Activated naive CD8-positive, alpha-beta T cell treated with anti-CD3 and anti-CD28 coated beads, Interleukin-2, amount 10 ng/mL, durations not matched to agents 7 days and 5 days (primary cell): Measurements from ENCODE around the gene ATM. TPM values are rescaled to one million over a fixed set of nuclear protein-coding genes. Genes with fewer than 3 reads are reported as not detected.

Experiments
- ATAC-seq: fragments of 150-1000 bp; cut with Tn5 transposase; one replicate; pipeline ENCODE4 v1.10.0; 2021; ENCODE audit warnings: low read depth, moderate library complexity
- POLR2A ChIA-PET: fragments of 350-600 bp; sonication (Branson Sonifier 250); formaldehyde crosslinking; loops from one replicate; lab custom pipeline; 2021; ENCODE audit warnings: antibody characterized with exemption; lab: Charles Lee
- DNase-seq: peaks from one replicate; pipeline ENCODE4 v3.0.0; 2021
- H3K27ac Mint-ChIP-seq: one replicate; pipeline ENCODE4 v1.8.0; 2022; ENCODE audit warnings: mild to moderate bottlenecking, mixed read lengths
- H3K27me3 Mint-ChIP-seq: one replicate; pipeline ENCODE4 v1.8.0; 2022; ENCODE audit warnings: mild to moderate bottlenecking, moderate library complexity, mixed read lengths
- H3K36me3 Mint-ChIP-seq: one replicate; pipeline ENCODE4 v1.8.0; 2021; ENCODE audit warnings: mild to moderate bottlenecking, mixed read lengths
- H3K4me1 Mint-ChIP-seq: one replicate; pipeline ENCODE4 v1.8.0; 2021; ENCODE audit warnings: mixed read lengths
- H3K4me3 Mint-ChIP-seq: one replicate; pipeline ENCODE4 v1.8.0; 2022; ENCODE audit warnings: mild to moderate bottlenecking, moderate library complexity, mixed read lengths
- H3K9me3 Mint-ChIP-seq: one replicate; pipeline ENCODE4 v1.8.0; 2021; ENCODE audit warnings: mixed read lengths
- total RNA-seq, 2 experiments: library from RNA; stranded (reverse); gene quantifications; one replicate each; pipeline ENCODE4 v1.2.3, GENCODE V29; 2021

The ATM gene
- total RNA-seq, 2 experiments from 2014 or later, result 287 to 333 TPM

DNA sequence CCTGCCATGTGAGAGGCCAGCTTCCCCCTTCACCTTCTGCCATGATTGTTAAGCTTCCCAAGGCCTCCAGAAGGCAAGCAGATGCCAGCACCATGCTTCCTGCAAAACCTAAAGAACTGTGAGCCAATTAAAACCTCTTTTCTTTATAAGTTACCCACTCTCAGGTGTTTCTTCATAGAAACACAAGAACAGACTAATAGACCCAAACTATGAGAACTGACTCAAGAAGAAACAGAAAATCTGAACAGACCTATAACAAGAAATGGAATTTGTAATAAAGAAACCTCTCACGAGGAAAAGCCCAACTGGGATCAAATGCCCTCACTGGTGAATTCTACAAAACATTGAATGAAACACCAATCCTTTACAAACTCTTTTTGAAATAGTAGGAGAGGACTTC is 12.4 kb upstream of the ATM start:
- ATAC-seq (no peak), DNase-seq (no peak)
- Mint-ChIP-seq H3K27ac (peak overlapping the region; percentile 8), H3K9me3 (peaks cover 14% of the 10 kb centered on the region), H3K27me3 (no peaks in the 10 kb centered on the region), H3K4me1 (peaks cover 21% of the 10 kb centered on the region), H3K36me3 (peaks cover 91% of the 10 kb centered on the region), H3K4me3 (no peak overlapping the region)
- POLR2A ChIA-PET, result no interaction called here

GRCh38 chr11:108213784-108214183 is 9.1 kb upstream of the ATM start:
- POLR2A ChIA-PET, result interaction anchor here (1.5 kb wide), 1 partner anchor 23 kb away, joined by 3 read pairs; no protein-coding TSS in a partner anchor
- Mint-ChIP-seq H3K9me3 (peaks cover 6% of the 10 kb centered on the region), H3K4me1 (peaks cover 41% of the 10 kb centered on the region), H3K27ac (no peak overlapping the region), H3K36me3 (peaks cover 74% of the 10 kb centered on the region), H3K27me3 (no peaks in the 10 kb centered on the region), H3K4me3 (no peak overlapping the region)
- no peak for ATAC-seq
- no peak for DNase-seq

- ATAC-seq (peak; percentile 65), DNase-seq (no peak)
- Mint-ChIP-seq H3K4me3 (peak overlapping the region; percentile 28), H3K36me3 (peaks cover 60% of the 10 kb centered on the region), H3K9me3 (no peaks in the 10 kb centered on the region), H3K4me1 (peaks cover 52% of the 10 kb centered on the region), H3K27ac (peak overlapping the region; percentile 28), H3K27me3 (no peaks in the 10 kb centered on the region)
- POLR2A ChIA-PET, result no interaction called here
Measured at GRCh38 chr11:108216988-108217387, 5.9 kb upstream of the ATM start.

DNA sequence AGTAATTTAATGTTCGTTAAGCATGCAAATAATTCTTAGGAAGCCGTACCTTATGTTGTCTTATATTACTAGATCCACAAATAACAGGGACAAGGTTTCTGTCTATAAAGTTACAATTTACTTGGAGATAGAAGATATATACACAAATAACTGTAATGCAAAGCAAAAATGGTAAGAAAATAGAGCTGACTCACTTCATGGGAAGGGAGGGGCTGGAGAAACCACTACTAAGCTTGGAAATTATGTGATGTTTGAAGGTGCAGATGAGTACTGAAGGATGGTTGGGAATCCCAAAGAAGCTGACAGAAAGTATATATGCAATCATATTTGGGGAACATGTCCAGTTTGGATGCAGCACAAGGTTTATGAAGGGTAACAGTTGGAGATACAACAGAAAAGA is 4.4 kb upstream of the ATM start:
- Mint-ChIP-seq H3K27ac (no peak overlapping the region), H3K4me3 (peak overlapping the region; percentile 39), H3K36me3 (peaks cover 50% of the 10 kb centered on the region), H3K27me3 (no peaks in the 10 kb centered on the region), H3K4me1 (peaks cover 52% of the 10 kb centered on the region), H3K9me3 (no peaks in the 10 kb centered on the region)
- ATAC-seq (no peak), DNase-seq (no peak)
- POLR2A ChIA-PET, result interaction anchor here (0.7 kb wide), 1 partner anchor 10 kb away, joined by 4 read pairs; no protein-coding TSS in a partner anchor

DNA sequence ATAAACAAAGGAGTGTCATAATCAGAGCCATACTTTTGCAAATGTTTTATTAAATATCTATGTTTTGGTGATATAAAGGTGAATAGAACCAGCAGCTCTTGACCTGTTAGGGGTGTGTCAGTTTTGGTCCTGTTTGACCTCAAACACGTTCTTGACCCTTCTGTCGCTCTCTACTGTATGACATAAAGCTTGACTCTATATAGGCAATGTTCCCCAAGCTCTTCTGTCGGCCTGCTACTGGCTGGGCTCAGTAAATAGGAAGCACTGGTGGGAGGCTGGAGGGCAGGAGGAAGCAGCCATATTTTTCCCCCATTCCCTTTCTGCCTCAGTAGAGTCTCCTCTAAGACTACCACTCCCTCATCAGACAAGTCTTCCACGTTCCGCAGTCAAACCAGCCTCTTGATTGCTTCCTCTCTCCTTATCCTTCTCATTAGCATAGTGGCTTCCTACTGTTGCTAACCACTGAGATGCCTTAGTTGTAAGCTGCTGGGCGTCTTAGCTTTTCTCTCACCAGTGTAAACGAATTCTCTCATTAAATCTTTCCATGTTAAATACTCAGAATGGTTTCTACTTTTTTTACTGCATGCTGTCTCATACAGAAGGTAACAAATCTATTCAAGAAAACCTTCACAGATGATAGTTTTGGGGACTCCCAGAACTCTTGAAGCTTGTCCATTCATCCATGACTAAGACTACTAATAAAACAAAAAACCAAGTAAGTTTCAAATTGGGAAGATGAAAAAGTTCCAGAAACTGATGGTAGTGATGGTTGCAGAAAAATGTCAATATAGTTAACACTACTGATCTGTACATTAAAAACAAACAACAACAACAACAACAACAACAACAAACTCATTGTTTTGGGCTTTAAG is 3.7 kb upstream of the ATM start:
- H3K4me3 Mint-ChIP-seq, result no peak overlapping the region
- POLR2A ChIA-PET, result interaction anchor here (0.7 to 1.2 kb wide), 2 partner anchors 9 to 18 kb away, joined by 3 to 4 read pairs; no protein-coding TSS in a partner anchor
- no peak for DNase-seq
- H3K27ac Mint-ChIP-seq, result peak overlapping the region; percentile 61
- H3K36me3 Mint-ChIP-seq, result peaks cover 43% of the 10 kb centered on the region
- H3K27me3 Mint-ChIP-seq, result no peaks in the 10 kb centered on the region
- ATAC-seq, result no peak
- no peaks in the 10 kb centered on the region for H3K9me3 Mint-ChIP-seq
- peaks cover 49% of the 10 kb centered on the region for H3K4me1 Mint-ChIP-seq

- DNase-seq (no peak), ATAC-seq (no peak)
- POLR2A ChIA-PET, result interaction anchor here (0.5 to 11.5 kb wide), 4 partner anchors 16 to 212 kb away, joined by 3 to 489 read pairs (median 6); partner anchors contain the start of gene CUL5
- H3K27ac Mint-ChIP-seq, result no peak overlapping the region
- H3K36me3 Mint-ChIP-seq, result peaks cover 32% of the 10 kb centered on the region
- no peaks in the 10 kb centered on the region for H3K27me3 Mint-ChIP-seq
- H3K4me3 Mint-ChIP-seq, result no peak overlapping the region
- peaks cover 37% of the 10 kb centered on the region for H3K4me1 Mint-ChIP-seq
- H3K9me3 Mint-ChIP-seq, result no peaks in the 10 kb centered on the region
Measured at GRCh38 chr11:108220721-108221336, 2.0 kb upstream of the ATM start.

DNA sequence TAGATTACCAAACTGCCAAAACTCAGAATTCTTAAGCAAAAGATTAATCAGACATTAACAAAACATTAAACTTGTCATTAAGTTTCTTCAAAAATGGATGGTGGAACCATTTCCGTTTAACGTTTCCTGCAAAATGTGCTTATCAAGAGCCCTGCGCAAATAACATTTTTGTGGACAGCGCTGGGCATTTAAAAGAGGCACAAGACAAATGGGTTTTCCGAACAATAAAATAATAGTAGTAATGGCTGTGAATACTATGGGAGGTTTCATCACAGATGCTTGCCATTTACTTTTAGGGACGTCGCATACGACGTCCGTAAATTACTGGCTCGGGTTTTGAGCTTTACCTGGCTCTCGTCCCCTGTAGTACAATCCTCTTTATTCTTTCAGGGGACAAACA is 1.5 kb upstream of the ATM start:
- H3K9me3 Mint-ChIP-seq, result no peaks in the 10 kb centered on the region
- no peak overlapping the region for H3K4me3 Mint-ChIP-seq
- peaks cover 35% of the 10 kb centered on the region for H3K36me3 Mint-ChIP-seq
- no peaks in the 10 kb centered on the region for H3K27me3 Mint-ChIP-seq
- H3K27ac Mint-ChIP-seq, result no peak overlapping the region
- POLR2A ChIA-PET, result interaction anchor here (0.6 to 11.5 kb wide), 9 partner anchors 10 to 246 kb away, joined by 3 to 489 read pairs (median 4); partner anchors contain the start of genes C11orf65 and CUL5
- DNase-seq (no peak), ATAC-seq (no peak)
- peaks cover 34% of the 10 kb centered on the region for H3K4me1 Mint-ChIP-seq

GRCh38 chr11:108221911-108222573 is 825 bp upstream of the ATM start:
- POLR2A ChIA-PET, result interaction anchor here (0.6 to 11.5 kb wide), 12 partner anchors 11 to 276 kb away, joined by 3 to 489 read pairs (median 4); partner anchors contain the start of genes C11orf65, CUL5 and POGLUT3
- Mint-ChIP-seq H3K36me3 (peaks cover 31% of the 10 kb centered on the region), H3K9me3 (no peaks in the 10 kb centered on the region), H3K4me1 (peaks cover 33% of the 10 kb centered on the region), H3K27ac (no peak overlapping the region), H3K4me3 (no peak overlapping the region), H3K27me3 (no peaks in the 10 kb centered on the region)
- no peak for DNase-seq
- ATAC-seq, result no peak

DNA sequence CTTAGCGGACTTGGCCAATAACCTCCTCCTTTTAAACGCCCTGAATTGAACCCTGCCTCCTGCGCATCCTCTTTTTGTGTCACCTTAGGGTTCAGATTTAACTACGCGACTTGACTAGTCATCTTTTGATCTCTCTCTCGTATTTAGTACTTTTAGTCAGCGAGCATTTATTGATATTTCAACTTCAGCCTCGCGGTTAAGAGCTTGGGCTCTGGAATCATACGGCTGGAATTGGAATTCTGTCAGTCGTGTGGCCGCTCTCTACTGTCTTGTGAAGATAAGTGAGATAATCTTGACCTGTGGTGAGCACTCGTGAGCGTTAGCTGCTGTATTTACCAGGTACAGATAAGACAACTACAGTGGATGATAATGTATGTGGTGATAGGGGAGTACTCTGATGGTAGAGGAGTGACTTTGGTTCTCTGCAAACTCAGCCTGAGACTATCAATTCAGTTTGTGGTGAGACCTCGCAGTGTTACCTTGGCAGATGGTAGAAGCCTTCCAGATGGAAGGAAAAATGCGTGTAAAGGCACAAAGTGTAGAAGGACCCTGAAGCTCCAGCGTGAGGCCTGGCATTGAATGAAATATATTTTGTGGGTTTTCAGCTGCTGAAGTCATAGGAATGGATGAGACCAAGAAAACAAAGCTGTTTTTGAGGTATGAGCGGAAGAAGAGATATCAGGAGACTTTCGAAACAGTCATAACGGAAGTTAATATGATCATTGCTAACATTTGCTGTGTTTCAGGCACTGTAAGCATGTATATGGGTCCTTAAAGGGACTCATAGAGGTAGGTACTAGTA is 682 bp downstream of the ATM start:
- Mint-ChIP-seq H3K27ac (no peak overlapping the region), H3K27me3 (no peaks in the 10 kb centered on the region), H3K36me3 (peaks cover 32% of the 10 kb centered on the region), H3K9me3 (no peaks in the 10 kb centered on the region), H3K4me3 (no peak overlapping the region), H3K4me1 (peaks cover 27% of the 10 kb centered on the region)
- POLR2A ChIA-PET, result interaction anchor here (0.6 to 11.5 kb wide), 14 partner anchors 14 to 441 kb away, joined by 3 to 489 read pairs (median 4); partner anchors contain the start of genes ACAT1, CUL5, DDX10 and POGLUT3
- DNase-seq (no peak), ATAC-seq (peak; percentile 15)

GRCh38 chr11:108224366-108224765 is 1.5 kb downstream of the ATM start:
- peaks cover 28% of the 10 kb centered on the region for H3K36me3 Mint-ChIP-seq
- no peak overlapping the region for H3K4me3 Mint-ChIP-seq

DNA sequence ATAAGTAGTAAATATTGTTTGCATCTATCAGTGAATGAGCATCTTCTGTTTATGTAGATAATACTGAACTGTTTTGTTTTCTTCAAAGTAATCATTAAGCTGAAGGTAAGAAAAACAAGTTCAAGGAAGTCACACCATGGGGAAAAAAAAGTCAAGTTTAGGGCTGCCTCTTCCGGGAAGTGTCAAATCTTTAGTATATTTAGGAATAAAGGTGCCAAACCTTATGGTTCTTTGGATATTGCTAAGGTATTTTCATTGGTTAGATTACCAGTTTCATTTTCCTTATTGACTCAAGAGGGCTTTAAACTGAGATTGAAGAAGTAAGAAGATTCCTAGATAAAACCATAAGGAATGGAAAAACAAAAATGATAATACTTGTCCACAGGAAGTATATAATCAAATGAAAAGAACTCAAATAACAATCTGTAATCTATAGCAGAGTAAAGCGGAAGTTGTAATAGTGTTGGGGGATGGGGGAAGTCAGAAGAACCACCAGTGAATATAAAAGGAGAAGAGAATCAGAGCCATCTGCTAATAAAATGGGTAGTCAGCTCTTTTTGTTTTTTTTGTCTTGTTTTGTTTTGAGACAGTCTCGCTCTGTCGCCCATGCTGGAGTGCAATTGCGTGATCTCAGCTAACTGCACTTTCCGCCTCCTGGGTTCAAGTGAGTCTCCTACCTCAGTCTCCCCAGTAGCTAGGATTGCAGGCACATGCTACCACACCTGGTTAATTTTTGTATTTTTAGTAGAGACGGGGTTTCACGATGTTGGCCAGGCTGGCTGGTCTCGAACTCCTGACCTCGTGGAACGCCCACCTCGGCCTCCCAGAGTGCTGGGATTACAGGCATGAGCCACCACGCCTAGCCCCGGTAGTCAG is 2.3 kb downstream of the ATM start:
- DNase-seq, result peak; percentile 47
- H3K27ac Mint-ChIP-seq, result no peak overlapping the region
- no peak for ATAC-seq
- POLR2A ChIA-PET, result interaction anchor here (1.5 to 11.5 kb wide), 2 partner anchors 12 to 242 kb away, joined by 3 to 489 read pairs; partner anchors contain the start of gene C11orf65
- no peaks in the 10 kb centered on the region for H3K27me3 Mint-ChIP-seq
- no peaks in the 10 kb centered on the region for H3K9me3 Mint-ChIP-seq
- H3K4me3 Mint-ChIP-seq, result no peak overlapping the region
- H3K4me1 Mint-ChIP-seq, result peaks cover 25% of the 10 kb centered on the region
- peaks cover 29% of the 10 kb centered on the region for H3K36me3 Mint-ChIP-seq

More at GRCh38 chr11:108224366-108224765, 1.5 kb downstream of the ATM start:
- ATAC-seq (no peak), DNase-seq (no peak)
- Mint-ChIP-seq H3K27me3 (no peaks in the 10 kb centered on the region), H3K27ac (no peak overlapping the region), H3K4me1 (peaks cover 26% of the 10 kb centered on the region), H3K9me3 (no peaks in the 10 kb centered on the region)
- POLR2A ChIA-PET, result interaction anchor here (0.6 to 11.5 kb wide), 11 partner anchors 13 to 441 kb away, joined by 3 to 489 read pairs (median 4); partner anchors contain the start of genes ACAT1, C11orf65, CUL5 and DDX10
